Measurements from ENCODE around the gene TIMELESS. TPM values are rescaled to one million over a fixed set of nuclear protein-coding genes. Genes with fewer than 3 reads are reported as not detected.

The TIMELESS gene
- total RNA-seq, 2 experiments from 2014 or later = 46.5 to 103 TPM

DNA sequence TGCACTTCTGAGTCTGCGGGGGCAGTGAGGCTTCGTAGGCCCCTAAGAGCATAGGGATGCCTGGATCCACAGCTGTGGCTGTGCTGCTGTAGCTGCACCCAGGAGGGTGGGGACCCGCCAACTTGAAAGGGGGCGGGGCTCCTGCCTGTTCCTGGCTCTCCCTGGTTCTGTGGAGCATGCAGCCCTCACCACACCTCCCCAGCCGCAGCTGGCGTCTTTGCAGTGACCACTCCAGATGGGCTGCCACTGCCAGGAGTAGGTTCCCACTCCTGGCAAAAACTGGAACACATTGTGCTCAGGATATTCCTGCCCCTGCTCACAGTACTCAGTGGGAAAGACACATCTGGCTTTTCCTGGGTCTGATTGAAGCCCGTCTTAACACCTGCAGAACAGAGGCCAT is 35.8 kb downstream of the TIMELESS start:
- Histone ChIP-seq H4K20me1 (ENCODE audit: insufficient read depth, low read length) (no peaks in the 10 kb centered on the region), H3K4me3 (ENCODE audit: low read depth, low read length, poor library complexity, severe bottlenecking) (no peak overlapping the region), H3K27ac (ENCODE audit: low read depth, low read length, poor library complexity, severe bottlenecking) (no peak overlapping the region), H3K79me2 (ENCODE audit: insufficient read depth, low read depth, low read length) (no peaks in the 10 kb centered on the region), H3K9me2 (ENCODE audit: insufficient read depth, low read length) (no peaks in the 10 kb centered on the region), H3K4me2 (ENCODE audit: low read length) (no peak overlapping the region), H2AFZ (ENCODE audit: low read length) (no peak overlapping the region), H3K4me1 (ENCODE audit: insufficient read depth, low read length, poor library complexity, severe bottlenecking) (no peaks in the 10 kb centered on the region), H3K36me3 (ENCODE audit: insufficient read depth, low read length) (peaks cover 64% of the 10 kb centered on the region), H3K9me3 (ENCODE audit: low read length) (no peaks in the 10 kb centered on the region)
- no peak for DNase-seq (ENCODE audit: low spot score)
- no TSS peak for BruUV-seq (replicated peaks)
- ChIA-PET CTCF (ENCODE audit: unreplicated experiment) (no interaction called here), POLR2A (no interaction called here)
- TF ChIP-seq, protein P1, sequence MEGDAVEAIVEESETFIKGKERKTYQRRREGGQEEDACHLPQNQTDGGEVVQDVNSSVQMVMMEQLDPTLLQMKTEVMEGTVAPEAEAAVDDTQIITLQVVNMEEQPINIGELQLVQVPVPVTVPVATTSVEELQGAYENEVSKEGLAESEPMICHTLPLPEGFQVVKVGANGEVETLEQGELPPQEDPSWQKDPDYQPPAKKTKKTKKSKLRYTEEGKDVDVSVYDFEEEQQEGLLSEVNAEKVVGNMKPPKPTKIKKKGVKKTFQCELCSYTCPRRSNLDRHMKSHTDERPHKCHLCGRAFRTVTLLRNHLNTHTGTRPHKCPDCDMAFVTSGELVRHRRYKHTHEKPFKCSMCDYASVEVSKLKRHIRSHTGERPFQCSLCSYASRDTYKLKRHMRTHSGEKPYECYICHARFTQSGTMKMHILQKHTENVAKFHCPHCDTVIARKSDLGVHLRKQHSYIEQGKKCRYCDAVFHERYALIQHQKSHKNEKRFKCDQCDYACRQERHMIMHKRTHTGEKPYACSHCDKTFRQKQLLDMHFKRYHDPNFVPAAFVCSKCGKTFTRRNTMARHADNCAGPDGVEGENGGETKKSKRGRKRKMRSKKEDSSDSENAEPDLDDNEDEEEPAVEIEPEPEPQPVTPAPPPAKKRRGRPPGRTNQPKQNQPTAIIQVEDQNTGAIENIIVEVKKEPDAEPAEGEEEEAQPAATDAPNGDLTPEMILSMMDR (conservative IDR thresholded peaks at IDR 0.05; ENCODE audit: low read length) = no peak
- TF ChIP-seq EZH2phosphoT487 (IDR thresholded peaks at IDR 0.05; ENCODE audit: borderline replicate concordance, low read depth, low read length) = no peak
- intact Hi-C loops (cut with micrococcal nuclease; ENCODE audit: unreplicated experiment) = no loop called here

DNA sequence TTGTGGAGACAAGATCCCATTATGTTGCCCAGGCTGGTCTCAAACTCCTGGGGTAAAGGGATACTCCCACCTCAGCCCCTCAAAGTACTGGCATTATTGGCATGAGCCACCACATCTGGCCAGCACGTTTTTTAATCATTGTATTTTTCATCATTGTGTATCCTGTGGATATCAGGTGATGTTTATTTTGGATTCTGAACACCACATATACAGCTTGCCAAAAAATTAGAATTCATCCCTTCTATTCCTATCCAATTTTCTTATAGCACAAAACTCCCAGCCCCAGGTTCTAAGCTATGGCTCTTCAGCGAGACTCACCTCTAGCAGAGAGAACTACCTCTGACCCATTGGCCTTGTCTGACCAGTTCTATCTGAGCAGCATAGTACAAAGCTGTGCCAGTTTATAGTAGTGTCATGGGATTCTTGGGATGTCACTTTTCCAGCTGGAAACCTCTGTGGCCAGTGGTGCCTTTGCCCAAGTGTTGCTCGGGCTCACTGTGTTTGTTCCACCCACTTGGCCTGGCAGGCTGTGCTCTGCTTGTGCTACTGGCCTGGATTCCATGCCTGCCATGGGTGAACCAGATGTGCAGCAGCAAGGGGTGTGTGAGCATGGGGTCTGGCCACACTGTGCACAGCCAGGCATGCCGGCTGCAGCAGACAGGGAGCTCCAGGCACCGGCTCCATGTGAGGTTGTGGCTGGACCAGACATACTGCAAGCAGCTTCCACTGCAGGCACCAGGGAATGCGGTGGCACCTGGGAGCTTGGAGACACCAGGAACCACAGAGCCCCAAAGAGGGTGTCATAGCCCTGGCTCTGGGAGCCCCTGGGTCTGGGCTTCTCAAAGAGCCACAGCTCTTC is 37.2 kb downstream of the TIMELESS start:
- H3K79me2 ChIP-seq (ENCODE audit: insufficient read depth, low read depth, low read length) = no peaks in the 10 kb centered on the region
- no peaks in the 10 kb centered on the region for H3K4me1 ChIP-seq (ENCODE audit: insufficient read depth, low read length, poor library complexity, severe bottlenecking)
- DNase-seq (ENCODE audit: low spot score) = no peak
- H3K4me3 ChIP-seq (ENCODE audit: low read depth, low read length, poor library complexity, severe bottlenecking) = no peak overlapping the region
- ChIA-PET CTCF (ENCODE audit: unreplicated experiment) (no interaction called here), POLR2A (interaction anchor here (0.6 to 1.3 kb wide), 4 partner anchors 27 to 56 kb away, joined by 3 to 4 read pairs (median 4); partner anchors contain the start of gene TIMELESS)
- H3K36me3 ChIP-seq (ENCODE audit: insufficient read depth, low read length) = peaks cover 50% of the 10 kb centered on the region
- no peak overlapping the region for H3K27ac ChIP-seq (ENCODE audit: low read depth, low read length, poor library complexity, severe bottlenecking)
- H2AFZ ChIP-seq (ENCODE audit: low read length) = no peak overlapping the region
- intact Hi-C loops (cut with micrococcal nuclease; ENCODE audit: unreplicated experiment) = no loop called here
- TF ChIP-seq, protein P1 (conservative IDR thresholded peaks at IDR 0.05; ENCODE audit: low read length) = no peak
- TF ChIP-seq EZH2phosphoT487 (IDR thresholded peaks at IDR 0.05; ENCODE audit: borderline replicate concordance, low read depth, low read length) = no peak
- no TSS peak for BruUV-seq (replicated peaks)
- no peaks in the 10 kb centered on the region for H3K9me2 ChIP-seq (ENCODE audit: insufficient read depth, low read length)
- no peaks in the 10 kb centered on the region for H3K9me3 ChIP-seq (ENCODE audit: low read length)
- H4K20me1 ChIP-seq (ENCODE audit: insufficient read depth, low read length) = no peaks in the 10 kb centered on the region
- H3K4me2 ChIP-seq (ENCODE audit: low read length) = no peak overlapping the region

DNA sequence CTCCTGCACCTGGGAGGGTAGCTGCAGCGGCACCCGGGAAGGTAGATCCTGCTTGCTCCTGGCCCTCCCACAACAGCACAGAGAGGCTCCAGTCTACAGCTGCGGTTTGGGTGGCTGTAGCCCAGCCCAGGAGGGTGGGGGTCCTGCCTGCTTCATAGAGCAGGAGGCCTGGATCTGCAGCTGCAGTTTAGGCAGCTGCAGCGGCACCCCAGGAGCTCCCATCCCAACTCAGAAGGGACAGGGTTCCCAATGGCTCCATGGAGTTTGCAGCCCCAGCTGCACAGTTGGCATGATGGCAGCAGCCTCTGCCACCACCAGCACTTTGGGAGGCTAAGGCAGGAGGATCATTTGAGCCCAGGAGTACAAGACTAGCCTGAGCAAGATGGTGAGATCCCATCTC is 38.5 kb downstream of the TIMELESS start:
- H3K4me3 ChIP-seq (ENCODE audit: low read depth, low read length, poor library complexity, severe bottlenecking) = no peak overlapping the region
- DNase-seq (ENCODE audit: low spot score) = no peak
- H2AFZ ChIP-seq (ENCODE audit: low read length) = no peak overlapping the region
- no peaks in the 10 kb centered on the region for H3K79me2 ChIP-seq (ENCODE audit: insufficient read depth, low read depth, low read length)
- POLR2A ChIA-PET = no interaction called here
- no TSS peak for BruUV-seq (replicated peaks)
- H3K9me2 ChIP-seq (ENCODE audit: insufficient read depth, low read length) = no peaks in the 10 kb centered on the region
- H3K27ac ChIP-seq (ENCODE audit: low read depth, low read length, poor library complexity, severe bottlenecking) = no peak overlapping the region
- no peaks in the 10 kb centered on the region for H3K9me3 ChIP-seq (ENCODE audit: low read length)
- no peak overlapping the region for H3K4me2 ChIP-seq (ENCODE audit: low read length)
- H3K4me1 ChIP-seq (ENCODE audit: insufficient read depth, low read length, poor library complexity, severe bottlenecking) = no peaks in the 10 kb centered on the region
- H4K20me1 ChIP-seq (ENCODE audit: insufficient read depth, low read length) = no peaks in the 10 kb centered on the region
- peaks cover 37% of the 10 kb centered on the region for H3K36me3 ChIP-seq (ENCODE audit: insufficient read depth, low read length)
- CTCF ChIA-PET (ENCODE audit: unreplicated experiment) = no interaction called here
- TF ChIP-seq, protein P1 (conservative IDR thresholded peaks at IDR 0.05; ENCODE audit: low read length) = no peak
- no peak for TF ChIP-seq EZH2phosphoT487 (IDR thresholded peaks at IDR 0.05; ENCODE audit: borderline replicate concordance, low read depth, low read length)
- intact Hi-C loops (cut with micrococcal nuclease; ENCODE audit: unreplicated experiment) = no loop called here

Data from OCI-LY7 (cell line).